ENCODE data around the gene COX14. TPM values are rescaled to one million over a fixed set of nuclear protein-coding genes. Genes with fewer than 3 reads are reported as not detected.

Gene COX14
- total and polyA plus RNA-seq, 10 of the 15 experiments (the other 5 are each of a cell fraction or from before 2014, with no cell fraction given), result 44.6 to 361 (median 120) TPM

GRCh38 chr12:50167049-50167828, 55.2 kb downstream of the COX14 start, which contains the start of gene CERS5 (continued):
- no peak for TF ChIP-seq ZNF217 (IDR thresholded peaks at IDR 0.05)
- no peak for TF ChIP-seq MTA3 (IDR thresholded peaks at IDR 0.05; ENCODE audit: borderline replicate concordance, low read length)
- TF ChIP-seq KLF5 (IDR thresholded peaks at IDR 0.05; ENCODE audit: partially characterized antibody), result peak; percentile 69
- no peak for TF ChIP-seq ZNF274 (IDR thresholded peaks at IDR 0.05; ENCODE audit: insufficient read depth, insufficient read length)
- peak; percentile 87 for TF ChIP-seq POLR2A (IDR thresholded peaks at IDR 0.05; ENCODE audit: low read depth, low read length)
- TF ChIP-seq RCOR1 (conservative IDR thresholded peaks at IDR 0.05; ENCODE audit: low read depth, low read length), result no peak
- TF ChIP-seq, protein P1, sequence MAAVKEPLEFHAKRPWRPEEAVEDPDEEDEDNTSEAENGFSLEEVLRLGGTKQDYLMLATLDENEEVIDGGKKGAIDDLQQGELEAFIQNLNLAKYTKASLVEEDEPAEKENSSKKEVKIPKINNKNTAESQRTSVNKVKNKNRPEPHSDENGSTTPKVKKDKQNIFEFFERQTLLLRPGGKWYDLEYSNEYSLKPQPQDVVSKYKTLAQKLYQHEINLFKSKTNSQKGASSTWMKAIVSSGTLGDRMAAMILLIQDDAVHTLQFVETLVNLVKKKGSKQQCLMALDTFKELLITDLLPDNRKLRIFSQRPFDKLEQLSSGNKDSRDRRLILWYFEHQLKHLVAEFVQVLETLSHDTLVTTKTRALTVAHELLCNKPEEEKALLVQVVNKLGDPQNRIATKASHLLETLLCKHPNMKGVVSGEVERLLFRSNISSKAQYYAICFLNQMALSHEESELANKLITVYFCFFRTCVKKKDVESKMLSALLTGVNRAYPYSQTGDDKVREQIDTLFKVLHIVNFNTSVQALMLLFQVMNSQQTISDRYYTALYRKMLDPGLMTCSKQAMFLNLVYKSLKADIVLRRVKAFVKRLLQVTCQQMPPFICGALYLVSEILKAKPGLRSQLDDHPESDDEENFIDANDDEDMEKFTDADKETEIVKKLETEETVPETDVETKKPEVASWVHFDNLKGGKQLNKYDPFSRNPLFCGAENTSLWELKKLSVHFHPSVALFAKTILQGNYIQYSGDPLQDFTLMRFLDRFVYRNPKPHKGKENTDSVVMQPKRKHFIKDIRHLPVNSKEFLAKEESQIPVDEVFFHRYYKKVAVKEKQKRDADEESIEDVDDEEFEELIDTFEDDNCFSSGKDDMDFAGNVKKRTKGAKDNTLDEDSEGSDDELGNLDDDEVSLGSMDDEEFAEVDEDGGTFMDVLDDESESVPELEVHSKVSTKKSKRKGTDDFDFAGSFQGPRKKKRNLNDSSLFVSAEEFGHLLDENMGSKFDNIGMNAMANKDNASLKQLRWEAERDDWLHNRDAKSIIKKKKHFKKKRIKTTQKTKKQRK (IDR thresholded peaks at IDR 0.05; ENCODE audit: low read depth, low read length), result no peak
- TF ChIP-seq RAD51 (IDR thresholded peaks at IDR 0.05), result no peak
- 0 out of 2 replicates have a peak, but pooled peaks have one; percentile 37 for TF ChIP-seq CBFB (IDR thresholded peaks at IDR 0.05; ENCODE audit: low read depth)
- TF ChIP-seq, protein P2, sequence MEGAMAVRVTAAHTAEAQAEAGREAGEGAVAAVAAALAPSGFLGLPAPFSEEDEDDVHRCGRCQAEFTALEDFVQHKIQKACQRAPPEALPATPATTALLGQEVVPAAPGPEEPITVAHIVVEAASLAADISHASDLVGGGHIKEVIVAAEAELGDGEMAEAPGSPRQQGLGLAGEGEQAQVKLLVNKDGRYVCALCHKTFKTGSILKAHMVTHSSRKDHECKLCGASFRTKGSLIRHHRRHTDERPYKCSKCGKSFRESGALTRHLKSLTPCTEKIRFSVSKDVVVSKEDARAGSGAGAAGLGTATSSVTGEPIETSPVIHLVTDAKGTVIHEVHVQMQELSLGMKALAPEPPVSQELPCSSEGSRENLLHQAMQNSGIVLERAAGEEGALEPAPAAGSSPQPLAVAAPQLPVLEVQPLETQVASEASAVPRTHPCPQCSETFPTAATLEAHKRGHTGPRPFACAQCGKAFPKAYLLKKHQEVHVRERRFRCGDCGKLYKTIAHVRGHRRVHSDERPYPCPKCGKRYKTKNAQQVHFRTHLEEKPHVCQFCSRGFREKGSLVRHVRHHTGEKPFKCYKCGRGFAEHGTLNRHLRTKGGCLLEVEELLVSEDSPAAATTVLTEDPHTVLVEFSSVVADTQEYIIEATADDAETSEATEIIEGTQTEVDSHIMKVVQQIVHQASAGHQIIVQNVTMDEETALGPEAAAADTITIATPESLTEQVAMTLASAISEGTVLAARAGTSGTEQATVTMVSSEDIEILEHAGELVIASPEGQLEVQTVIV (IDR thresholded peaks at IDR 0.05; ENCODE audit: borderline replicate concordance, partially characterized antibody), result peak; percentile 8
- TF ChIP-seq SPI1 (IDR thresholded peaks at IDR 0.05; ENCODE audit: borderline replicate concordance, insufficient read depth, low read depth, low read length), result peak; percentile 54; the same call in 1 of the 2 replicates
- peak; percentile 95 for TF ChIP-seq LARP7 (IDR thresholded peaks at IDR 0.05)
- no peak for TF ChIP-seq JUNB (IDR thresholded peaks at IDR 0.05)
- TF ChIP-seq BACH1 (IDR thresholded peaks at IDR 0.05; ENCODE audit: borderline replicate concordance), result peak; percentile 43
- TF ChIP-seq SMAD5 (IDR thresholded peaks at IDR 0.05; ENCODE audit: low read depth), result no peak
- 0 out of 2 replicates have a peak, but pooled peaks have one; percentile 66 for TF ChIP-seq POLR2AphosphoS5 (IDR thresholded peaks at IDR 0.05; ENCODE audit: low read length)
- no peak for TF ChIP-seq CREM (IDR thresholded peaks at IDR 0.05; ENCODE audit: low read depth)
- TF ChIP-seq SIX5 (IDR thresholded peaks at IDR 0.05; ENCODE audit: low read depth, low read length, severe bottlenecking), result no peak
- TF ChIP-seq BMI1 (IDR thresholded peaks at IDR 0.05; ENCODE audit: borderline replicate concordance), result no peak
- TF ChIP-seq SUZ12 (IDR thresholded peaks at IDR 0.05; ENCODE audit: unreplicated experiment), result no peak
- TF ChIP-seq YBX1 (IDR thresholded peaks at IDR 0.05), result no peak
- no peak for TF ChIP-seq IRF5 (IDR thresholded peaks at IDR 0.05; ENCODE audit: borderline replicate concordance)
- no peak for TF ChIP-seq SUPT20H (IDR thresholded peaks at IDR 0.05; ENCODE audit: borderline replicate concordance, control insufficient read depth, low read depth, low read length)
- no peak for TF ChIP-seq WRNIP1 (IDR thresholded peaks at IDR 0.05; ENCODE audit: borderline replicate concordance, low read depth, low read length)
- TF ChIP-seq GABPA (IDR thresholded peaks at IDR 0.05; ENCODE audit: low read depth), result no peak; the same call in 1 of the 2 replicates
- no peak for TF ChIP-seq FOS (IDR thresholded peaks at IDR 0.05; ENCODE audit: borderline replicate concordance, extremely low read depth, insufficient read length)
